Osteocyte (in vitro differentiated cells): ENCODE results near the gene HSD17B12. TPM values are rescaled to one million over a fixed set of nuclear protein-coding genes. Genes with fewer than 3 reads are reported as not detected.
A peak's percentile ranks its signal among the peaks of the same experiment; 100 is the strongest.

Experiments used
- DNase-seq: peaks from one replicate; pipeline ENCODE4 v3.0.0; 2021; ENCODE audit warnings: mixed read lengths; ENCODE audit not compliant: unreplicated experiment; ENCODE audit errors: extremely low spot score
- H3K27ac Mint-ChIP-seq: one replicate; pipeline ENCODE4 v1.8.0; 2021; ENCODE audit warnings: mild to moderate bottlenecking, mixed read lengths; ENCODE audit not compliant: unreplicated experiment
- H3K27me3 Mint-ChIP-seq: one replicate; pipeline ENCODE4 v1.8.0; 2021; ENCODE audit warnings: mixed read lengths; ENCODE audit not compliant: unreplicated experiment
- H3K36me3 Mint-ChIP-seq: one replicate; pipeline ENCODE4 v1.8.0; 2021; ENCODE audit warnings: mixed read lengths; ENCODE audit not compliant: unreplicated experiment
- H3K4me1 Mint-ChIP-seq: one replicate; pipeline ENCODE4 v1.8.0; 2021; ENCODE audit warnings: mixed read lengths; ENCODE audit not compliant: unreplicated experiment
- H3K4me3 Mint-ChIP-seq: one replicate; pipeline ENCODE4 v1.8.0; 2021; ENCODE audit warnings: mild to moderate bottlenecking, moderate library complexity, mixed read lengths; ENCODE audit not compliant: unreplicated experiment
- H3K9me3 Mint-ChIP-seq: one replicate; pipeline ENCODE4 v1.8.0; 2021; ENCODE audit warnings: mixed read lengths; ENCODE audit not compliant: unreplicated experiment
- CTCF ChIP-seq: fragments of 200-600 bp; sonication (generic); IDR thresholded peaks from 2 replicates; pipeline ENCODE4 v1.5.0; 2021; ENCODE audit warnings: antibody characterized with exemption, mild to moderate bottlenecking, moderate library complexity
- total RNA-seq: library from RNA; stranded (reverse); gene quantifications from 2 replicates; pipeline ENCODE4 v1.2.1, GENCODE V29; 2021

The HSD17B12 gene
- total RNA-seq, 1 donor from 2014 or later = 81.6 TPM

- no peak for DNase-seq
- Mint-ChIP-seq H3K9me3 (no peaks in the 10 kb centered on the region), H3K4me3 (peak overlapping the region; percentile 19), H3K4me1 (peaks cover 25% of the 10 kb centered on the region), H3K36me3 (no peaks in the 10 kb centered on the region), H3K27ac (peak overlapping the region; percentile 88), H3K27me3 (no peaks in the 10 kb centered on the region)
- TF ChIP-seq CTCF = no peak
Observed at GRCh38 chr11:43830928-43831440, 150.4 kb downstream of the HSD17B12 start.

- no peak for TF ChIP-seq CTCF
- Mint-ChIP-seq H3K9me3 (no peaks in the 10 kb centered on the region), H3K4me3 (no peak overlapping the region), H3K36me3 (no peaks in the 10 kb centered on the region), H3K27ac (no peak overlapping the region), H3K27me3 (no peaks in the 10 kb centered on the region), H3K4me1 (peaks cover 25% of the 10 kb centered on the region)
- no peak for DNase-seq
Observed at GRCh38 chr11:43832536-43832935, 152.0 kb downstream of the HSD17B12 start.

- no peak for TF ChIP-seq CTCF
- Mint-ChIP-seq H3K9me3 (no peaks in the 10 kb centered on the region), H3K27me3 (no peaks in the 10 kb centered on the region), H3K4me3 (no peak overlapping the region), H3K27ac (peak overlapping the region; percentile 81), H3K36me3 (no peaks in the 10 kb centered on the region), H3K4me1 (peaks cover 25% of the 10 kb centered on the region)
- DNase-seq = no peak
Observed at GRCh38 chr11:43833657-43834073, 153.1 kb downstream of the HSD17B12 start.

GRCh38 chr11:43834286-43834685 is 153.7 kb downstream of the HSD17B12 start:
- no peak for TF ChIP-seq CTCF
- Mint-ChIP-seq H3K4me1 (peaks cover 25% of the 10 kb centered on the region), H3K9me3 (no peaks in the 10 kb centered on the region), H3K27me3 (no peaks in the 10 kb centered on the region), H3K4me3 (no peak overlapping the region), H3K36me3 (peaks cover 2% of the 10 kb centered on the region), H3K27ac (no peak overlapping the region)
- DNase-seq = no peak

- Mint-ChIP-seq H3K27ac (no peak overlapping the region), H3K36me3 (peaks cover 4% of the 10 kb centered on the region), H3K9me3 (no peaks in the 10 kb centered on the region), H3K4me3 (no peak overlapping the region), H3K4me1 (peaks cover 25% of the 10 kb centered on the region), H3K27me3 (no peaks in the 10 kb centered on the region)
- TF ChIP-seq CTCF = no peak
- no peak for DNase-seq
Observed at GRCh38 chr11:43835104-43835503, 154.6 kb downstream of the HSD17B12 start.
